Sciatic nerve (tissue), 2 donors: ENCODE data around the gene MAPRE2. TPM values are rescaled to one million over a fixed set of nuclear protein-coding genes. Genes with fewer than 3 reads are reported as not detected.

Experiments used
- ATAC-seq: fragments of 200-7000 bp; cut with Tn5 transposase; one replicate; pipeline ENCODE4 v1.9.1; 2020; ENCODE audit warnings: mild to moderate bottlenecking, moderate library complexity
- DNase-seq: peaks from one replicate; pipeline ENCODE4 v3.0.0-alpha.2; 2020; ENCODE audit warnings: low spot score
- intact Hi-C: fragments of 100-400 bp; cut with DNase I; formaldehyde crosslinking; loops from one replicate; pipeline ENCODE4 v1.14.2; 2022
- total RNA-seq: library from RNA; stranded (reverse); fragmentation: NEBNext Ultra II Directional; extraction: Animal tissue kit (Norgen Biotek cat#: 25700); gene quantifications from one replicate; pipeline ENCODE4 v1.2.1, GENCODE V29; 2021
- donor health status: DM: no; HTN: no; CAD: no.
- donor health status: DM: no; HTN: no; CAD: no.

MAPRE2 gene
- total RNA-seq, 1 donor from 2014 or later, result 51.8 TPM

GRCh38 chr18:35110059-35110458, 68.8 kb downstream of the MAPRE2 start:
- intact Hi-C loops, result no loop called here
- no peak for DNase-seq
- no peak for ATAC-seq

GRCh38 chr18:35110554-35111485, 69.6 kb downstream of the MAPRE2 start:
- no peak for ATAC-seq
- intact Hi-C loops, result no loop called here

GRCh38 chr18:35112696-35113095, 71.5 kb downstream of the MAPRE2 start:
- intact Hi-C loops, result no loop called here
- DNase-seq (no peak), ATAC-seq (no peak)

More at GRCh38 chr18:35110554-35111485, 69.6 kb downstream of the MAPRE2 start:
- DNase-seq, result no peak

- intact Hi-C loops, result no loop called here
- DNase-seq (no peak), ATAC-seq (no peak)
Observed at GRCh38 chr18:35114305-35114704, 73.1 kb downstream of the MAPRE2 start.

GRCh38 chr18:35116784-35117318, 75.6 kb downstream of the MAPRE2 start:
- no peak for ATAC-seq
- intact Hi-C loops, result no loop called here
- DNase-seq, result no peak

- intact Hi-C loops, result no loop called here
- ATAC-seq (no peak), DNase-seq (no peak)
Observed at GRCh38 chr18:35117372-35117771, 76.2 kb downstream of the MAPRE2 start.

- ATAC-seq, result peak; percentile 86
Observed at GRCh38 chr18:35117951-35118411, 76.8 kb downstream of the MAPRE2 start.

GRCh38 chr18:35118641-35119040, 77.4 kb downstream of the MAPRE2 start:
- peak; percentile 32 for ATAC-seq
- intact Hi-C loops, result no loop called here
- no peak for DNase-seq

More at GRCh38 chr18:35117951-35118411, 76.8 kb downstream of the MAPRE2 start:
- intact Hi-C loops, result no loop called here
- no peak for DNase-seq

- ATAC-seq (no peak), DNase-seq (no peak)
- intact Hi-C loops, result no loop called here
Observed at GRCh38 chr18:35121038-35121437, 79.8 kb downstream of the MAPRE2 start.

- intact Hi-C loops, result no loop called here
- ATAC-seq (no peak), DNase-seq (no peak)
Observed at GRCh38 chr18:35121531-35121930, 80.3 kb downstream of the MAPRE2 start.

- peak; percentile 41 for ATAC-seq
- intact Hi-C loops, result no loop called here
- no peak for DNase-seq
Observed at GRCh38 chr18:35122586-35123224, 81.5 kb downstream of the MAPRE2 start.

GRCh38 chr18:35123811-35124210, 82.6 kb downstream of the MAPRE2 start:
- ATAC-seq (no peak), DNase-seq (no peak)
- intact Hi-C loops, result no loop called here

GRCh38 chr18:35127201-35127600, 86.0 kb downstream of the MAPRE2 start:
- DNase-seq, result no peak
- intact Hi-C loops, result no loop called here
- ATAC-seq, result no peak

GRCh38 chr18:35128675-35129074, 87.5 kb downstream of the MAPRE2 start:
- intact Hi-C loops, result no loop called here
- ATAC-seq (no peak), DNase-seq (no peak)

- ATAC-seq (no peak), DNase-seq (no peak)
- intact Hi-C loops, result loop anchor here (10.0 kb wide), 1 partner anchor 115 kb away; no protein-coding TSS in a partner anchor
Observed at GRCh38 chr18:35130236-35130635, 89.0 kb downstream of the MAPRE2 start.

GRCh38 chr18:35131387-35132020, 90.3 kb downstream of the MAPRE2 start:
- no peak for DNase-seq
- ATAC-seq, result peak; percentile 79
- intact Hi-C loops, result loop anchor here (10.0 kb wide), 1 partner anchor 117 kb away; no protein-coding TSS in a partner anchor

- DNase-seq (no peak), ATAC-seq (peak; percentile 81)
- intact Hi-C loops, result loop anchor here (10.0 kb wide), 1 partner anchor 117 kb away; no protein-coding TSS in a partner anchor
Observed at GRCh38 chr18:35132021-35132902, 91.0 kb downstream of the MAPRE2 start.

- ATAC-seq (no peak), DNase-seq (no peak)
- intact Hi-C loops, result loop anchor here (10.0 kb wide), 1 partner anchor 119 kb away; no protein-coding TSS in a partner anchor
Observed at GRCh38 chr18:35134190-35134730, 93.0 kb downstream of the MAPRE2 start.
